Esophagus muscularis mucosa (tissue), 4 donors: ENCODE results near the gene FASTK. TPM values are rescaled to one million over a fixed set of nuclear protein-coding genes. Genes with fewer than 3 reads are reported as not detected.
A peak's percentile ranks its signal among the peaks of the same experiment; 100 is the strongest.

Experiments used
- DNase-seq: peaks from one replicate; pipeline ENCODE4 v3.0.0-alpha.2; 2017; ENCODE audit errors: extremely low spot score
- H3K27ac ChIP-seq, 4 donors: fragments of 200-600 bp; sonication (generic); replicated peaks in 1 of 4; 1 replicate in 3 of 4; 2 replicates in 1 of 4; pipeline ENCODE4 v1.5.1; 2016 to 2019; ENCODE audit warnings: mild to moderate bottlenecking in 1 of 4
- H3K27me3 ChIP-seq, 4 donors: fragments of 200-600 bp; sonication (generic); one replicate each; pipeline versions ENCODE4 v1.5.1 to v1.6.0; 2016 to 2019
- H3K36me3 ChIP-seq, 4 donors: fragments of 200-600 bp; sonication (generic); one replicate each; pipeline ENCODE4 v1.5.1; 2016 to 2019
- H3K4me1 ChIP-seq, 4 donors: fragments of 200-600 bp; sonication (generic); one replicate each; pipeline ENCODE4 v1.5.1; 2016 to 2019
- H3K4me3 ChIP-seq, 4 donors: fragments of 200-600 bp; sonication (generic); 1 replicate in 2 of 4; 2 replicates in 2 of 4; pipeline ENCODE4 v1.5.1; 2016 to 2019; ENCODE audit warnings: mild to moderate bottlenecking in 4 of 4, moderate library complexity in 1 of 4
- H3K9me3 ChIP-seq, 4 donors: fragments of 200-600 bp; sonication (generic); 1 replicate in 3 of 4; 2 replicates in 1 of 4; pipeline ENCODE4 v1.5.1; 2016 to 2019
- CTCF ChIP-seq, 3 experiments: fragments of 200-600 bp in 2 of 3; fragments of 450-650 bp in 1 of 3; sonication (generic) in 2 of 3; IDR thresholded peaks; one replicate each; pipeline ENCODE4 v1.5.1; 2017 to 2019; ENCODE audit warnings: antibody characterized with exemption in 3 of 3, mild to moderate bottlenecking in 2 of 3, moderate library complexity in 1 of 3
- EP300 ChIP-seq: sonication (generic); formaldehyde crosslinking; IDR thresholded peaks from one replicate; pipeline ENCODE4 v1.6.1; 2017; ENCODE audit warnings: antibody characterized with exemption
- POLR2A ChIP-seq: fragments of 450-650 bp; IDR thresholded peaks from one replicate; pipeline ENCODE4 v1.6.1; 2017; ENCODE audit warnings: antibody characterized with exemption, moderate library complexity, mild to moderate bottlenecking, low read depth
- POLR2AphosphoS5 ChIP-seq, 2 donors: sonication (generic); formaldehyde crosslinking; IDR thresholded peaks; one replicate each; pipeline ENCODE4 v1.6.1; 2017; ENCODE audit warnings: antibody characterized with exemption in 2 of 2
- WGBS: methylation state at CpG from one replicate; pipeline ENCODE4 v1.1.5; 2018; 5-methylcytosine and 5-hydroxymethylcytosine counted together
- intact Hi-C: fragments of 100-400 bp; cut with DNase I; formaldehyde crosslinking; loops from one replicate; pipeline ENCODE4 v1.15.1; 2023
- total RNA-seq, 4 donors: library from RNA; depleted of rRNA; stranded (reverse); fragments of >200 nt; gene quantifications; one replicate each; pipeline versions ENCODE4 v1.1.0 to v1.2.1, GENCODE V29; 2016

Gene FASTK
- total RNA-seq, 4 donors from 2014 or later = 45.7 to 74.9 (median 60.4) TPM

DNA sequence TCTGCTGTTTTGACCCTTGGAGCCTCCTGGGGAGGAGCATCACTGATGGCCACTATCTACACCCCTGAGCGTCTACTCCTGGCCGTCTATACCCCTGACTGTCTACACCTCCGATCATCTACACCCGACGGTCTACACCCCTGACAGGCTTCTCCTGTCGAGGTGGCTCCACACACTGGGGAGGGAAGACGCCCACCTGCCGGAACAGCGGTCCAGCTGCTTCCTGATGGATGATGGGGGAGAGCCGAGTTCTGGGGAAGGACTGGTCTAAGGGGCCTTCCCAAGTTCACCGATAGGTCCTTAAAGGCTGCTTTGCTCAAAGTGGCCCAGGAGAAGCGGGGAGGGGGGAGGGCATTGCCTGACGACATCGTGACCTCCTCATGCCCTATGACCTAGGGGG lies 47.5 kb upstream of the FASTK start:
- no peak overlapping the region for H3K27ac ChIP-seq

GRCh38 chr7:151126491-151127137 lies 46.0 kb upstream of the FASTK start:
- H3K27me3 ChIP-seq = no peaks in the 10 kb centered on the region
- H3K36me3 ChIP-seq = peaks cover 36 to 82% (median 69%) of the 10 kb centered on the region in 4 donors
- no peak for TF ChIP-seq CTCF (IDR thresholded peaks at IDR 0.05)
- no peak for TF ChIP-seq POLR2A
- no peak for TF ChIP-seq POLR2AphosphoS5 (IDR thresholded peaks at IDR 0.05)
- TF ChIP-seq EP300 = no peak
- DNase-seq = no peak
- H3K4me3 ChIP-seq = peak overlapping the region in 1 of 4 donors; percentile 40
- whole genome bisulfite sequencing = 81% methylated on average over 14 of the region's 19 CpGs
- no peaks in the 10 kb centered on the region for H3K9me3 ChIP-seq
- H3K4me1 ChIP-seq = peaks cover 15 to 33% (median 24%) of the 10 kb centered on the region in 4 donors
- no peak overlapping the region for H3K27ac ChIP-seq
- intact Hi-C loops = loop anchor here (10.0 kb wide), 1 partner anchor 118 kb away; the partner anchor contains the start of gene SMARCD3

More for the DNA sequence above, 47.5 kb upstream of the FASTK start:
- Histone ChIP-seq H3K9me3 (no peaks in the 10 kb centered on the region), H3K27me3 (no peaks in the 10 kb centered on the region), H3K4me3 (no peak overlapping the region), H3K36me3 (peaks cover 38 to 82% (median 70%) of the 10 kb centered on the region in 4 donors), H3K4me1 (peaks cover 15 to 34% (median 24%) of the 10 kb centered on the region in 4 donors)
- WGBS = 89% methylated on average over 14 of the region's 14 CpGs
- no peak for TF ChIP-seq EP300
- TF ChIP-seq POLR2AphosphoS5 (IDR thresholded peaks at IDR 0.05) = no peak
- no peak for TF ChIP-seq POLR2A
- no peak for TF ChIP-seq CTCF (IDR thresholded peaks at IDR 0.05)
- DNase-seq = no peak
- intact Hi-C loops = loop anchor here (10.0 kb wide), 1 partner anchor 117 kb away; the partner anchor contains the start of gene SMARCD3

- H3K27ac ChIP-seq = no peak overlapping the region
- no peaks in the 10 kb centered on the region for H3K27me3 ChIP-seq
- intact Hi-C loops = loop anchor here (2.0 to 10.0 kb wide), 3 partner anchors 43 to 177 kb away; partner anchors contain the start of gene SMARCD3
- peaks cover 36 to 82% (median 69%) of the 10 kb centered on the region in 4 donors for H3K36me3 ChIP-seq
- H3K4me1 ChIP-seq = peaks cover 15 to 32% (median 21%) of the 10 kb centered on the region in 4 donors
- no peak for DNase-seq
- TF ChIP-seq POLR2A (no peak), POLR2AphosphoS5 (IDR thresholded peaks at IDR 0.05) (no peak), CTCF (IDR thresholded peaks at IDR 0.05) (no peak), EP300 (no peak)
- no peaks in the 10 kb centered on the region for H3K9me3 ChIP-seq
- H3K4me3 ChIP-seq = peak overlapping the region; percentile 40 to 52 (median 48)
- 14% methylated on average over 29 of the region's 58 CpGs for WGBS
Measured at GRCh38 chr7:151125846-151126481, 45.4 kb upstream of the FASTK start.

DNA sequence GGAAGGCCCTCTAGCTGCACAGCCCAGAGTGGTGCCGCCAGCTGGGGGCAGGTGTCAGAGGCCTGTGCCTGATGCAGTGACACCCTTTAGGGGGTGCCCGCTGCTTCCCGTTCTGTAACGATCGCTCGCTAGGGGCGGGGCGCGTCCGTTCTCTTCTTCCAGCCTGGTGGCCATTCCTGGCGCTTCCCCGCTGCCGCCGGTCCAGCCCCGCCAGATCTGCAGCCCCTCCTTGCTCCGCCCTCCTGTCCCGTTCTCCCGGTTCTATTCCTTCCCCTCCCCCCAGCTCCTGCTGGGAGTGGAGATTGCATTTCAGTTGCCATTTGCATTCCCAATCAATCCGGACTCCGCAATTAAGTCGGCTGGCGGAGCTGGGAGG lies 44.8 kb upstream of the FASTK start:
- no peaks in the 10 kb centered on the region for H3K9me3 ChIP-seq
- peaks cover 36 to 82% (median 69%) of the 10 kb centered on the region in 4 donors for H3K36me3 ChIP-seq
- DNase-seq = no peak
- no peaks in the 10 kb centered on the region for H3K27me3 ChIP-seq
- peak in 1 of 3 experiments; percentile 1 for TF ChIP-seq CTCF (IDR thresholded peaks at IDR 0.05)
- no peak for TF ChIP-seq POLR2A
- peaks cover 15 to 32% (median 21%) of the 10 kb centered on the region in 4 donors for H3K4me1 ChIP-seq
- intact Hi-C loops = loop anchor here (2.0 to 10.0 kb wide), 3 partner anchors 43 to 177 kb away; partner anchors contain the start of gene SMARCD3
- H3K4me3 ChIP-seq = peak overlapping the region; percentile 40 to 52 (median 48)
- H3K27ac ChIP-seq = no peak overlapping the region
- WGBS = 51% methylated on average over 18 of the region's 22 CpGs
